ENCODE measurements around the gene C1GALT1.

C1GALT1 gene

DNA sequence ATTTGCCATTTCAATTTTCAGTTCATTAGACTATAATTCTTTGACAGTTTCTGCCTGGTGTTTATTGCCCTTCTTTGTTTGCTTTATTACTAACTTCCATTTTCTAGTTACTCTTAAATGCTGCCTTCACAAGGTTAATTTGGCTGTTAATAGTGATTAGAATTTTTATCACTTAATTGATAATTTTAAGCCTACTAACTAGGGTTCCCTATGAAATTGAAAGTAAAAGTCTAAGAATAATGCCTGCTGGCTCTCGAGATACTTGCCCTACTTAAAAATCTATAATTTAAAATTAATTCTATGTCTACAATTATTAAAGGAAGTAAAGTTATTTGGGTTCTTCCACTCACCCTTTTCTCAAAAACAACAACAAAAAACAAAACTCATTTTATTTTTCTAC is 65.3 kb downstream of the C1GALT1 start:
- peaks cover 13% of the 10 kb centered on the region for H3K36me3 Mint-ChIP-seq
- no peaks in the 10 kb centered on the region for H3K27me3 Mint-ChIP-seq
- H3K4me3 Mint-ChIP-seq = peak overlapping the region; percentile 47
- H3K9me3 Mint-ChIP-seq = no peaks in the 10 kb centered on the region
- no peak for DNase-seq (ENCODE audit: low spot score in 2 of 2)
- ATAC-seq (ENCODE audit: low read depth) = no peak
- peaks cover 32% of the 10 kb centered on the region for H3K4me1 Mint-ChIP-seq
- peak overlapping the region; percentile 83 for H3K27ac Mint-ChIP-seq

DNA sequence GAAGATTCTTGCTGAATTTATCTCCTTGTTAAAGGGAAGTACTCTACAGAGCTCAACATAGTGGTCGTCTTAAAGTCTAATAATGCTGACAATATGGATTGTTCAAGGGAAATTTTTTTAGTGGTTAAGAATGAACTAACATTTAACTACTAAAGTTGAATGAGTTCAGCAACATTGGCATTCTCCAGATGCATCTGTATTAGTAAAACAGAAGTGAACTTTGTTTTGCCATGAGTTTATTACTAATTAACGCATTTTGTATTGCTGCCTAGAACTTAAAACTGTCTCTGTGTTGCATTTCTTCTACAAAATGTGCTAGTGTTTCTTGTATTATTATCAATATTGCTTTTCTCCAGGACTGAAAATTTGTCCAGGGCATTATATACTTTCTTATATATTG is 67.5 kb downstream of the C1GALT1 start:
- Mint-ChIP-seq H3K4me3 (no peak overlapping the region), H3K36me3 (peaks cover 6% of the 10 kb centered on the region), H3K4me1 (peaks cover 31% of the 10 kb centered on the region), H3K9me3 (no peaks in the 10 kb centered on the region), H3K27me3 (no peaks in the 10 kb centered on the region), H3K27ac (no peak overlapping the region)
- DNase-seq (ENCODE audit: low spot score in 2 of 2) (no peak), ATAC-seq (ENCODE audit: low read depth) (no peak)

DNA sequence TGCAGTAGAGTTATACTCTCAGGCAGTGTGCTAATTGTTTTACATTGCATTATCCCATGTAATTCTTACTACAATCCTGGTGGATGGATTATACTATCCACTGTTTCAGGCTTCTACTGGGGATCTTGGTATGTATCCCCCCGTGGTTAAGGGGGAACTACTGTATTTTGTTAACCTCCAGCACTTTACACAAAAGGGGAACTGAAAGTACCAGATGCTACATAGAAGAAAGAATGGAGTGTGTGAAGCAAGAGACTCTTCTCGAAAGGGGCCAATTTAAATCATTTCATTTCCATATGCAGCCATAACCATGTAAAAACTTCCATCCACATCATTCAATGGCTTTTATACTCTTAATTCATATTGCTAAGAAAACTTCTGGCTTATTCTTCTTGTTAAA is 69.4 kb downstream of the C1GALT1 start:
- peak in 1 of 2 donors; percentile 52 for DNase-seq (ENCODE audit: low spot score in 2 of 2)
- ATAC-seq (ENCODE audit: low read depth) = peak; percentile 99
- peaks cover 35% of the 10 kb centered on the region for H3K4me1 Mint-ChIP-seq
- peak overlapping the region; percentile 94 for H3K27ac Mint-ChIP-seq
- H3K27me3 Mint-ChIP-seq = no peaks in the 10 kb centered on the region
- H3K9me3 Mint-ChIP-seq = no peaks in the 10 kb centered on the region
- H3K36me3 Mint-ChIP-seq = peaks cover 8% of the 10 kb centered on the region
- H3K4me3 Mint-ChIP-seq = peak overlapping the region; percentile 35

DNA sequence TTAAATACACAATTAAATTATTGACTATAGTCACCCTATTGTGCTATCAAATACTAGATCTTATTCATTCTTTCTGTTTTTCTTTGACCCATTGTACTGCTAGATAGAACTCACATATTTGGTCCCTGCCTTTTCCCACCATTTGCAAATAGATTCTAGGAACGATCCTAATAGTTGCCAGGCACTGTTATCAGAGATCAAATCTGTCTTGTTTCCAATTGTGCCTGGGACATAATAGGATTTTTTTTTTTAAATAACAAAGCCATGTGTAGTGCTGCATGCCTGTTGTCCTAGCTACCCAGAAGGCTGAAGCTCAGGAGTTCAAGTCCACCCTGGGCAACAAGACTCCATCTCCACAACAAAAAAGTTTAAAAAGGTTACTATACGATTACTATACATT is 72.0 kb downstream of the C1GALT1 start:
- H3K27me3 Mint-ChIP-seq = no peaks in the 10 kb centered on the region
- peak overlapping the region; percentile 67 for H3K27ac Mint-ChIP-seq
- DNase-seq (ENCODE audit: low spot score in 2 of 2) (no peak), ATAC-seq (ENCODE audit: low read depth) (no peak)
- peaks cover 8% of the 10 kb centered on the region for H3K36me3 Mint-ChIP-seq
- H3K9me3 Mint-ChIP-seq = no peaks in the 10 kb centered on the region
- peaks cover 39% of the 10 kb centered on the region for H3K4me1 Mint-ChIP-seq
- no peak overlapping the region for H3K4me3 Mint-ChIP-seq

DNA sequence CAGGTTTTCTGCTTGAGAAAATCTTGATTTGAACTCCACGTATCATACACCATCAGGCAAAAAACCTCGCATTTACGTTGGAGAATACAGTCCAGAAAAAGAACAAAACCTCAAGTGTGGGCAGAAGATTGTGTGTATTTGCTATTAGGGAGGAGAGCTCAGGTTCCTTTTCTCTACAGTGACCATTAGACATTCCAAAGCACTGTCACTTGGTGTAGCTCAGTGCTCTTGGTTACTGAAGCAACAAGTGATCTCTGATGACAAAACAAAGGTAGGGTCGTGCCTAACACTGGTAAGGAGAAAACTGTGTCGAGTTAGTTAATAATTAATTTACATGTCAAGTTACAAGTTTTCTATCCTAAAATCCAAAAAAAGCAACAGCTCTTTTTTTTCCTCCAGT is 72.6 kb downstream of the C1GALT1 start:
- H3K4me1 Mint-ChIP-seq = peaks cover 39% of the 10 kb centered on the region
- H3K27me3 Mint-ChIP-seq = no peaks in the 10 kb centered on the region
- DNase-seq (ENCODE audit: low spot score in 2 of 2) (no peak), ATAC-seq (ENCODE audit: low read depth) (no peak)
- H3K9me3 Mint-ChIP-seq = no peaks in the 10 kb centered on the region
- H3K27ac Mint-ChIP-seq = no peak overlapping the region
- H3K36me3 Mint-ChIP-seq = peaks cover 8% of the 10 kb centered on the region
- no peak overlapping the region for H3K4me3 Mint-ChIP-seq

DNA sequence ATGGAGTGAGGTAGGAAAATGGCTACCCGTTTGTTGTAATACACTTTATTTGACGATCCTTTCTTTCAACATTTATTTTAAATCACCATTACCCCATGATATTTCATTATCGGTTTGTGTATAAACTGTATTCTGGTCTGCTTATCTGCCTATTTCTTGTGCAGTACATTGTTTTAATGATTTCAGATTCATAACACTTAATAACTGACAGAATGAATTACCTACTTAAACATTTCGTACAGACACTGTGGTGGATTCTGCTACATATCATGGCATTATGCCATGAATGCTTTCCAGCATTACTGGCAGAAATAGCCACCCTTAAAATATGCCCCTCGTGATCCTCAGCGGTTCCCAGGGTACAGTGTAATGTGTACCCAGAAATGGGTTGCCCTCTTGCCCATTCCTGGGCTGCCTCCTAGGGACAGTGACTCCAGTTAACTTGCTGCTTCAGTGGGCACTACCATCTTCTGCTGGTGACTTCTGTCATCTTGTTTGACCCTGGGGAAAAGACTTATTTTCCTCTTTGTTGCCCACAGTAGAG is 74.5 kb downstream of the C1GALT1 start:
- Mint-ChIP-seq H3K4me3 (no peak overlapping the region), H3K9me3 (peaks cover 2% of the 10 kb centered on the region), H3K4me1 (peaks cover 29% of the 10 kb centered on the region), H3K36me3 (peaks cover 8% of the 10 kb centered on the region), H3K27ac (peak overlapping the region; percentile 62), H3K27me3 (no peaks in the 10 kb centered on the region)
- ATAC-seq (ENCODE audit: low read depth) (no peak), DNase-seq (ENCODE audit: low spot score in 2 of 2) (no peak)

DNA sequence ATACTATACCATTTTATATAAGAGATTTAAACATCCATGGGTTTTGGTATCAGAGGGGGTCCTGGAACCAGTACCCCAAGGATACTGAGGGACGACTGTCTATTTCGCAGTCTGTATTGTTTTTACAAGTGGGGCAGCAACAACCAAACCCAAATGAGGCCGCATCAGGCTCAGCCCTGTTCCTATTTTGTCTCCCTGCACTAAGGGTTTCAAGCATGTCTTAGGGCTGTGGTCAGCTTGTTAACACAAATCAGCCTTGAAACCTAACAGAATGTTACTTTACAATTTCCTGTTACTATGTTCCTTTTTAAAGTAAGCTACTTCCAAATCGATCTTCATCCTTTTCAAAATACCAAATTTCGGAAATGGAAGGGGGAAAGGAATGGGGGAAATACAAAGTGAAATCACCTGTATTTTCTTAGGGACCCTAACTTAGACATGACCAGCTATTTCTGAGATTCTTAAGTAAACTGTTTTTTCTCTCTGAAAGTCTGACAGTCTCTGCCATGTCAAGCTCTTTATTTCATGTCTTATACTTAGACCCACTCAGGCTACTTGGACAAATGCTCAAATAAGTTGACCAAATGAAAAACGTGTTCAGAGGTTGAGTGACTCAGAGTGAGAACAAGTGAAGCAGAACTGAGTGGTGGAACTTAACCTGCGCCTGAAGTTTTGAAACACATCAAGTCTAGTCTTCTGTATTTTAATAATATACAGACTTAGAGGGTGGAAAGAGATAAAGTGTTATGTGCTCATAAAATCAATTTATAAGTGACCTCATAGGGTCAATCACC is 75.8 kb downstream of the C1GALT1 start:
- Mint-ChIP-seq H3K4me3 (peak overlapping the region; percentile 63), H3K36me3 (peaks cover 6% of the 10 kb centered on the region), H3K27me3 (no peaks in the 10 kb centered on the region), H3K4me1 (peaks cover 22% of the 10 kb centered on the region), H3K9me3 (peaks cover 2% of the 10 kb centered on the region), H3K27ac (peak overlapping the region; percentile 92)
- peak; percentile 58 for ATAC-seq (ENCODE audit: low read depth)
- no peak for DNase-seq (ENCODE audit: low spot score in 2 of 2)

DNA sequence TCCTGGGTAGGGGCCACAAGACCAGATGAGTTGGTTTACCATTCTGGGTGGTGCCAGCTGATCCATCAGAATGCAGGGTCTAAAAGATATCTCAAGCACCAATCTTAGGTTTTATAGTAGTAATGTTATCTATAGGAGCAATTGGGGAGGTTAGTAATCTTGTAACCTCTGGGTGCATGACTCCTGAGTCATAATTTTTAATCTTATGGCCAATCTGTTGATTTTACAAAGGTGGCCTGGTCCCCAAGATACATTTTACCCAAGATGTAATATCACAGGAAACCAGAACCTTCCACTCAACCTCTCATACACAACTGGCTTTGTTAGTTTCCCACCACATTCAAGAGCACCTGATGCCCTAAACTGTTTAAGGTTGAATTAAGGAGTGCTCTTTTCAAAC is 79.5 kb downstream of the C1GALT1 start:
- Mint-ChIP-seq H3K27ac (no peak overlapping the region), H3K9me3 (peaks cover 2% of the 10 kb centered on the region), H3K27me3 (no peaks in the 10 kb centered on the region), H3K4me3 (no peak overlapping the region), H3K36me3 (no peaks in the 10 kb centered on the region), H3K4me1 (peaks cover 10% of the 10 kb centered on the region)
- no peak for DNase-seq (ENCODE audit: low spot score in 2 of 2)
- no peak for ATAC-seq (ENCODE audit: low read depth)

DNA sequence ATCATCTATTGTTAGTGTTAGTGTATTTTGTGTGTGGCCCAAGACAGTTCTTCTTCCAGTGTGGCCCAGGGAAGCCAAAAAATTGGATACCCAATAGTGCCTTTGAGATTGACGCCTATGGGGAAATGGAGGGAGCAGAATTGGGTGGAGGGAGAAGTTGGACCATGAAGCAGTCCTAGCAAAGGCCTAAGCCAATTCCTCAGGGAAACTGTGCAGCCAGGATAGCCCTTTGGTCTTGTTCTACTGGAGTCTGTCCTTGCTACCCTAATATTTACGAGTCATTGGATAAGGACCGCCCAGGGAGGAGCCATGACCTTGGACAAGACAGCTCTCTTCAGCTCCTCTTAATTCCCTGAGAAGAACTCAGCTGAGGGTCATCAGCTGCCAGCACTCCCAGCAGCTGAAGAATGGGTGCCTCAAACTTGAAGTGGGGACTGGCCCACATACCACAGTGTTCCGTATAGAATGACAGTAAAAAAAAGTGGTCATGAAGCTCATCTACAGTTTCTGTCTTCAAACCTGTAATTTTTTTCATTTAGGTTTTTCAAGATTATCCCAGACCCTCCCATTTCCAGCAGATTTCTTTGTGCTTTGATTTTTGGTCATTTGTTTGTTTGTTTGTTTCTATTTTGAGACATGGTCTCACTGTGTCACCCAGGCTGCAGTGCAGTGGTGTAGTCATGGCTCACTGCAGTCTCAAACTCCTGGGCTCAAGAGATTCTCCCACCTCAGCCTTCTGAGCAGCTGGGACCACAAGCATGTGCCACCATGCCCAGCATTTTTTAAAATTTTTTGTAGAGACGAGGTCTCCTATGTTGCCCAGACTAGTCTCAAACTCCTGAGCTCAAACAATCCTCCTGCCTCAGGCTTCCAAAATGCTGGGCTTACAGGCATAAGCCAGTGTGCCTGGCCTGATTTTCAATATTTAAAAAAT is 81.2 kb downstream of the C1GALT1 start:
- H3K36me3 Mint-ChIP-seq = no peaks in the 10 kb centered on the region
- no peak overlapping the region for H3K27ac Mint-ChIP-seq

DNA sequence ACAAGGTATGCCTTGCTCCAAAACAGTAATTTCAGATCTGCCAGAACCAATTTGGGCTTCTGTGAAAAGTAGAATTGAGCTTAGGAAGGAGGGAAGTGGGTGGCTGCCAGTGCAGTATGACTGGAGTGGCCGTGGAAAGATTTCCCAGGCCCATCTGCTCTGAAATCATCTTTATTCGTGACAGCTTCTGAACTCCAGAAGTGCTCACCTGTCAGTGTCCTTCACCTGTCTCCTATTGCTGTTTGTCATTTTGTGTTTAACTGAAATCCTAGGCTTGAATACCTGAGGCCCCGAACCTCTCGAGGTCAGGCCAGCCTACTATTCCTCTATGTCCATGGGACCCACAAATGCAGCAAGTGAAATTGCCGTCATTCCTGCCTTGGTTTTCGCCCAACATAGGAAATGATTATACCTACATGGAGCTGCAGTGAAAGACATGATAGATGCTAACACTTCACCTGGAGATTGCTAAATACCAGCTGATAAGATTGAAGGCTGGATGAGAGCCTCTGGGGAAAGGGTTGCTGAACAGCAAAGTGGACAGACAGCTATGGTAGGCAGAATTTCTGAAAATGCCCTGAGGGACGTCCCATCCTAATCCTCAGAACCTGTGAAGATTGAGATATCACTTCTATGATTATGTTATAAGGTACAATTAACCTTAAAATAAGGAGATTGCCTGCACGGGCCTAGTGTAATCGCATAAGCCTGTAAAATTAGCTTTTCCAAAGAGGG is 82.1 kb downstream of the C1GALT1 start:
- no peaks in the 10 kb centered on the region for H3K4me1 Mint-ChIP-seq
- no peak overlapping the region for H3K4me3 Mint-ChIP-seq
- H3K9me3 Mint-ChIP-seq = peaks cover 2% of the 10 kb centered on the region
- DNase-seq (ENCODE audit: low spot score in 2 of 2) (no peak), ATAC-seq (ENCODE audit: low read depth) (no peak)
- H3K27me3 Mint-ChIP-seq = no peaks in the 10 kb centered on the region
- H3K36me3 Mint-ChIP-seq = no peaks in the 10 kb centered on the region
- H3K27ac Mint-ChIP-seq = no peak overlapping the region

More for the DNA sequence above, 81.2 kb downstream of the C1GALT1 start:
- no peak for DNase-seq (ENCODE audit: low spot score in 2 of 2)
- peaks cover 2% of the 10 kb centered on the region for H3K9me3 Mint-ChIP-seq
- peaks cover 3% of the 10 kb centered on the region for H3K4me1 Mint-ChIP-seq
- no peaks in the 10 kb centered on the region for H3K27me3 Mint-ChIP-seq
- no peak for ATAC-seq (ENCODE audit: low read depth)
- H3K4me3 Mint-ChIP-seq = no peak overlapping the region

DNA sequence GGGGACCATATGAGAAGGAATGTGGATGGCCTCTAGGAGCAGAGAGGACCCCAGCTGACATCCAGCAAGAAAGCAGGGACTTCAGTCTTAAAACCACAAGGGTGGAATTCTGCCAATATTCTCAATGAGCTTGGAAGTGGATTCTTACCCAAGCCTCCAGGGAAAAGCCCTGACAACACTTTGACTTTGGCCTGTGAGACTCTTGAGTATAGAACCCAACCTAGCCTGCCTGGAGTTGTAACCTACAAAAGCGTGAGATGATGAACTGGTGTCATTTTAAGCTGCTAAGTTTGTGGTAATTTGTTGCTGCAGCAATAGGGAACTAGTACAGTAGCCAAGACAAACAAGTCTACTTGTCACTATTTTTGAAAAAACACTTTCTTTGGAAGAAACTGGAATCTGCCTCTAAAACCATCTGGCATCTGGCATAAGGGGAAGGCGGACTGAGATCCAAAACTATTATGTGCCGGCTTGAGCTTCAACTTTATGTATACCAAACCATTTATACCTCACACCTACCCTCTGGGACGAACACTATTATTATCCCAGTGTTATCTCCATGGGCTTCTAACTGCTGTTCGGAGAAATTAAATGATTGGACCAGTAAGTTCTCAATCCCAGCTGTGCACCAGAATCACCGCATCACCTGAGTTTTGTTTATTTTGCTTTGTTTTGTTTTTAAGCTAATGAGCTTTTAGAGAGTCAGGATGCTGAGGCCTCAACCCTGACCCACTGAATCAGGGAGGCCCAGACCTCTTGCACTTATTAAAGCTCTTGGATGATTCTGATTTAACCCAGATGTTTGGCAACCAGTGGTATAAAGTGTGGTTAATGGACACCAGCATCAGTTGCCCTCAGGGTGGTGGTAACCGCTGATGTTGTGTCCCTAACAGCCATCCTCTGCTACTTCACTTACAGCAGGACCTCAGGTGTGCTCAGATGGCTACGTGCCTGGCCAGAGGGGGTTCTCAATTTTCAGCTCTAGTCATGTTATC is 83.0 kb downstream of the C1GALT1 start:
- no peak for DNase-seq (ENCODE audit: low spot score in 2 of 2)
- H3K4me1 Mint-ChIP-seq = no peaks in the 10 kb centered on the region

DNA sequence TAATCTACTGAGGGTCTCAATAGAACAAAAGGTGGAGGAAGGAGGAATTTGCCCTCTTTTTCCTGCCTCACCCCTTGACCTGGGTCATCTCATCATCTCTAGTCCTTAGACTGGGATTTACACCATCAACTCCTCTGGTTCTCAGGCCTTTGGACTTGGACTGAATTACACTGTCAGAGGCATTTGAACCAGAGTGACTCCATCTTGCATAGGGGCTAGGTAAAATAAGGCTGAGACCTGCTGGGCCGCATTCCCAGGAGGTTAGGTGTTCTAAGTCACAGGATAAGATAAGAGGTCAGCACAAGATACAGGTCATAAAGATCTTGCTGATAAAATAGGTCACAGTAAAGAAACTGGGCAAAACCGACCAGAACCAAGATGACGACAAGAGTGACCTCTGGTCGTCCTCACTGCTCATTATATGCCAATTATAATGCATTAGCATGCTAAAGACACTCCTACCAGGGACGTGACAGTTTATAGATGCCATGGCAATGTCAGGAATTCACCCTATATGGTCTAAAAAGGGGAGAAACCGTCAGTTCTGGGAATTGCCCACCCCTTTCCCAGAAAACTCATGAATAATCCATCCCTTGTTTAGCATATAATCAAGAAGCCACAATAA is 84.0 kb downstream of the C1GALT1 start:
- no peak for DNase-seq (ENCODE audit: low spot score in 2 of 2)
- Mint-ChIP-seq H3K27ac (no peak overlapping the region), H3K27me3 (no peaks in the 10 kb centered on the region), H3K4me1 (peaks cover 6% of the 10 kb centered on the region), H3K36me3 (no peaks in the 10 kb centered on the region), H3K9me3 (peaks cover 2% of the 10 kb centered on the region), H3K4me3 (no peak overlapping the region)
- ATAC-seq (ENCODE audit: low read depth) = no peak

More for the DNA sequence above, 83.0 kb downstream of the C1GALT1 start:
- ATAC-seq (ENCODE audit: low read depth) = no peak
- Mint-ChIP-seq H3K4me3 (no peak overlapping the region), H3K9me3 (peaks cover 2% of the 10 kb centered on the region), H3K27me3 (no peaks in the 10 kb centered on the region), H3K27ac (no peak overlapping the region), H3K36me3 (no peaks in the 10 kb centered on the region)
